ENCODE results near the gene RPRD2. TPM values are rescaled to one million over a fixed set of nuclear protein-coding genes. Genes with fewer than 3 reads are reported as not detected.

Gene RPRD2
- total and polyA plus RNA-seq, 2 of the 4 experiments (the other 2 are of a cell fraction): 3.9 to 11.6 TPM

DNA sequence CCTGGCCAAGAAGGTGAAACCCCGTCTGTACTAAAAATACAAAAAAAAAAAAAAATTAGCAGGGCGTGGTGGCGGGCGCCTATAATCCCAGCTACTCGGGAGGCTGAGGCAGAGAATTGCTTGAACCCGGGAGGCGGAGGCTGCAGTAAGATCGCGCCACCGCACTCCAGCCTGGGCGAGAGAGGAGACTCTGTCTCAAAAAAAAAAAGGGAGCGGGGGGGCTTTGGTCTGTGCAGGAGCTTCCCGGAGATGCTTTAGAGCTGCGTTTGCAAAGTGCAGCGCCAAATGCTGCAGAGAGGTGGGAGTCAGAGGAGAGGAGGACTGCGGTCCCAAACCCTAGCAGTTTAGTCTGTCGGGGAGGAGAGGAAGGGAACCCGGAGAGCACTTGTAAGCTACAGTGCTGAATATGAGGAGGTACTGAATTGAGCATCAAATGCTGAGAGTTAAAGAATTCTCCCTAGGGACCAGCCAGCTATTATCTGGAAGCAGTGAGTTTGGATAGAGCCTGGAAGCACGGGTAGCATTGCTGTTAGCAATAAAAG is 152.2 kb downstream of the RPRD2 start:
- Histone ChIP-seq H4K91ac (ENCODE audit: insufficient read depth, low read depth, low read length) (no peak overlapping the region), H3K79me1 (ENCODE audit: low read depth in 1 of 2, low read length in 2 of 2) (peaks cover 0 to 35% of the 10 kb centered on the region in 2 experiments; a peak in 3 of 4 replicates), H4K8ac (ENCODE audit: low read depth in 2 of 2, low read length in 2 of 2) (peak overlapping the region; percentile 55 to 72; a peak in 2 of 4 replicates), H3K9ac (ENCODE audit: low read depth, low read length) (peak overlapping the region; percentile 45), H3K9me3 (ENCODE audit: control insufficient read depth, insufficient read depth, low read length) (no peaks in the 10 kb centered on the region), H3K27me3 (ENCODE audit: control insufficient read depth, insufficient read depth, low read length) (no peaks in the 10 kb centered on the region), H3K4me3 (ENCODE audit: insufficient read depth, low read depth, low read length) (peak overlapping the region; percentile 48), H3K4me1 (ENCODE audit: control insufficient read depth, insufficient read depth, low read length) (peaks cover 6% of the 10 kb centered on the region), H2AK5ac (ENCODE audit: low read depth, low read length) (peak overlapping the region; percentile 40; the same call in 1 of the 2 replicates), H3K27ac (ENCODE audit: insufficient read depth, low read length) (peak overlapping the region; percentile 30; the same call in 1 of the 2 replicates), H3K4me2 (ENCODE audit: low read depth, low read length) (peak overlapping the region; percentile 86), H2BK5ac (ENCODE audit: low read depth, low read length, poor library complexity, severe bottlenecking) (no peak overlapping the region), H2AFZ (replicated peaks; ENCODE audit: low read length, poor library complexity) (peak overlapping the region; percentile 81), H3K56ac (ENCODE audit: extremely low read depth, insufficient read depth, low read length) (peak overlapping the region; percentile 14; the same call in 1 of the 2 replicates), H3K18ac (ENCODE audit: low read depth, low read length) (no peak overlapping the region), H4K20me1 (ENCODE audit: insufficient read depth, low read length) (no peaks in the 10 kb centered on the region), H2BK20ac (ENCODE audit: low read depth, low read length) (no peak overlapping the region), H2AK9ac (replicated peaks; ENCODE audit: low read depth, low read length, poor library complexity) (no peak overlapping the region), H3K9me1 (ENCODE audit: insufficient read depth, low read length) (peaks cover 17% of the 10 kb centered on the region), H4K5ac (ENCODE audit: low read depth, low read length) (no peak overlapping the region), H3K36me3 (ENCODE audit: control insufficient read depth, insufficient read depth, low read length) (peaks cover 19% of the 10 kb centered on the region), H3K23ac (ENCODE audit: low read depth, low read length) (peak overlapping the region; percentile 80), H3K4ac (ENCODE audit: low read depth, low read length) (peak overlapping the region; percentile 39; the same call in 1 of the 2 replicates), H3K14ac (replicated peaks; ENCODE audit: low read depth, low read length) (peak overlapping the region; percentile 42), H2BK120ac (ENCODE audit: low read depth, low read length) (no peak overlapping the region), H2BK15ac (ENCODE audit: low read depth, low read length) (no peak overlapping the region)
- intact Hi-C loops (cut with micrococcal nuclease) (loop anchor here (5.0 kb wide), 1 partner anchor 194 kb away; the partner anchor contains the start of gene PRPF3), dilution Hi-C loops (cut with HindIII; ENCODE audit: low sequenced_read_pairs, unreplicated experiment) (no loop called here), in situ Hi-C loops (cut with MboI; ENCODE audit: low sequenced_read_pairs) (no loop called here)
- no CpG with 5 or more reads among the region's 19 CpGs for WGBS, 2 experiments (ENCODE audit: extremely low coverage in 2 of 2, insufficient read length in 1 of 2)
- no peak for DNase-seq
- no peak; the same call in 1 of the 2 replicates for ATAC-seq (ENCODE audit: low read depth)
- CTCF ChIA-PET: interaction anchor here (0.6 to 3.0 kb wide), 4 partner anchors 12 to 353 kb away, joined by 3 to 13 read pairs (median 8); no protein-coding TSS in a partner anchor
- TF ChIP-seq ELK1 (IDR thresholded peaks at IDR 0.05; ENCODE audit: borderline replicate concordance, low read depth, low read length) (no peak), SMC3 (IDR thresholded peaks at IDR 0.05; ENCODE audit: low read depth, low read length) (no peak), CHD1 (IDR thresholded peaks at IDR 0.05; ENCODE audit: low read depth, low read length) (no peak), RAD21 (IDR thresholded peaks at IDR 0.05; ENCODE audit: low read length) (no peak), RCOR1 (IDR thresholded peaks at IDR 0.05; ENCODE audit: insufficient replicate concordance, low read length) (no peak), RFX5 (IDR thresholded peaks at IDR 0.05; ENCODE audit: low read depth, low read length) (no peak), CEBPB (IDR thresholded peaks at IDR 0.05; ENCODE audit: low read depth, low read length) (no peak)
- no TSS peak for BruUV-seq (replicated peaks)
- POLR2A ChIA-PET (ENCODE audit: unreplicated experiment): interaction anchor here (1.7 kb wide), 1 partner anchor 260 kb away, joined by 5 read pairs; no protein-coding TSS in a partner anchor

All from IMR-90 (cell line).